Upper lobe of left lung (tissue), 4 donors: ENCODE data around the gene ABCB6.

Source experiments
- EP300 ChIP-seq, 4 donors: sonication (generic); formaldehyde crosslinking; IDR thresholded peaks; one replicate each; pipeline ENCODE4 v1.5.1; 2017; ENCODE audit warnings: antibody characterized with exemption in 4 of 4, control low read depth in 2 of 4
- POLR2A ChIP-seq, 4 donors: fragments of 450-650 bp; IDR thresholded peaks; one replicate each; pipeline ENCODE4 v1.5.1; 2016 to 2017; ENCODE audit warnings: antibody characterized with exemption in 4 of 4, mild to moderate bottlenecking in 2 of 4
- POLR2AphosphoS5 ChIP-seq, 2 donors: sonication (generic); formaldehyde crosslinking; IDR thresholded peaks; one replicate each; pipeline ENCODE4 v1.5.1; 2017; ENCODE audit warnings: antibody characterized with exemption in 2 of 2
- TF ChIP-seq, protein P1 (sequence below), 6 experiments: fragments of 450-650 bp in 4 of 6; fragments of 200-600 bp in 2 of 6; sonication (generic) in 2 of 6; IDR thresholded peaks; one replicate each; pipeline ENCODE4 v1.5.1; 2016 to 2019; ENCODE audit warnings: antibody characterized with exemption in 6 of 6

DNA sequence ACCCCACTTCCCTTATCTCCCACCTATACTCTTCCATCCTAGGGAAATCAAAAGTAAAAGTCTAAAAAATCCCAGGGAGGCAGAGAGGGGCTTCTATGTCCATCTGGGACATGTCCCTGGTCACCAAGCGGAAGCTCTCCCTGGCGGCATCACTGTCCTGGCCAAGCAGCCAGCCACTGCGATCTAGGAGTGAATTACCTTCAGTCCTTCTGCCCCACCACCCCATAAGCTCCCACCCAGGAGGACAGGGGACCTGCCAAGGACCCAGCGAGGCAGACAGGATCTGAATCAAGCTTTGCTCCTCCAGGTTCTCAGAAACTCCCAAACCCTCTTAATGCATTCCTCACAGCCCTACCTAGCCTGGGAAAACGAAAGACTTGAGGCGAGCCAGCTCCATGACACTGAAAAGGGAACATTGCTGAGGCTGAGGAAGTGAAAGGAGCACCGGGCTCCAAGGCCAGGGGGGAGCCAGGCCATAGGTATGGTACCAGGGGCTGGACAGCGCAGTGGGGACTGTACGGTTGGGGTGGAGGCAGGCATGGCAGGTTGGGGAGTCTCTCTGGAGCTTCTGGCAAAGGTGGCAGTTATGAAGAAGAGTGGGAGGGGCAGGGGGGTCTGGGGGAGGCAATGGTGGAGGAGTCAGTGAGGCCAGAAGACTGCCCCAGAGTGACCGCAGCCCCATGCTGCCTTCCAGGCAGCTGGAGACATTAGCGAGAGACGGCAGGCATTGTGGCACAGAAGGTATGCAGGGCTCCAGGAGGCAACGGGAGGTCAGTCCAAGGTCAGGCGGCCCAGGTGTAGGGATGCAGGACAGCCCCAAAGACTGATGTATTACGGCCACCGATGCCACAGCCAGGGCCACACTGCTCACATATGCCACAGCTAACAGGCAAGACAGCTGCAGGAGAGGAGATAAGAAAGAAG is 46.3 kb downstream of the ABCB6 start:
- TF ChIP-seq, protein P1, sequence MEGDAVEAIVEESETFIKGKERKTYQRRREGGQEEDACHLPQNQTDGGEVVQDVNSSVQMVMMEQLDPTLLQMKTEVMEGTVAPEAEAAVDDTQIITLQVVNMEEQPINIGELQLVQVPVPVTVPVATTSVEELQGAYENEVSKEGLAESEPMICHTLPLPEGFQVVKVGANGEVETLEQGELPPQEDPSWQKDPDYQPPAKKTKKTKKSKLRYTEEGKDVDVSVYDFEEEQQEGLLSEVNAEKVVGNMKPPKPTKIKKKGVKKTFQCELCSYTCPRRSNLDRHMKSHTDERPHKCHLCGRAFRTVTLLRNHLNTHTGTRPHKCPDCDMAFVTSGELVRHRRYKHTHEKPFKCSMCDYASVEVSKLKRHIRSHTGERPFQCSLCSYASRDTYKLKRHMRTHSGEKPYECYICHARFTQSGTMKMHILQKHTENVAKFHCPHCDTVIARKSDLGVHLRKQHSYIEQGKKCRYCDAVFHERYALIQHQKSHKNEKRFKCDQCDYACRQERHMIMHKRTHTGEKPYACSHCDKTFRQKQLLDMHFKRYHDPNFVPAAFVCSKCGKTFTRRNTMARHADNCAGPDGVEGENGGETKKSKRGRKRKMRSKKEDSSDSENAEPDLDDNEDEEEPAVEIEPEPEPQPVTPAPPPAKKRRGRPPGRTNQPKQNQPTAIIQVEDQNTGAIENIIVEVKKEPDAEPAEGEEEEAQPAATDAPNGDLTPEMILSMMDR (IDR thresholded peaks at IDR 0.05): no peak
- no peak for TF ChIP-seq EP300 (IDR thresholded peaks at IDR 0.05)
- no peak for TF ChIP-seq POLR2A (IDR thresholded peaks at IDR 0.05)
- TF ChIP-seq POLR2AphosphoS5 (IDR thresholded peaks at IDR 0.05): no peak
